GM21447 (cell line): Measurements from ENCODE around the gene APBB1.

Experiments used
- ATAC-seq: cut with Tn5 transposase; IDR thresholded peaks from one replicate; pipeline ENCODE4 v1.9.1; 2021; ENCODE audit not compliant: unreplicated experiment

Gene APBB1

GRCh38 chr11:6353367-6353987, 65.4 kb downstream of the APBB1 start:
- ATAC-seq, result peak; percentile 84

GRCh38 chr11:6351782-6352382, 67.0 kb downstream of the APBB1 start:
- no peak for ATAC-seq

GRCh38 chr11:6350486-6350885, 68.4 kb downstream of the APBB1 start:
- ATAC-seq, result no peak

GRCh38 chr11:6350043-6350442, 68.9 kb downstream of the APBB1 start:
- ATAC-seq, result no peak

- no peak for ATAC-seq
These were observed 73.5 kb downstream of the APBB1 start for GRCh38 chr11:6345366-6345765.
